HL-60 (cell line): Measurements from ENCODE around the gene MYORG.

ENCODE experiments used
- CTCF ChIP-seq: IDR thresholded peaks from one replicate; pipeline ENCODE4 v1.5.1; 2011; ENCODE audit warnings: low read length, control low read depth, inconsistent platforms; ENCODE audit not compliant: insufficient read depth
- GABPA ChIP-seq: IDR thresholded peaks from 2 replicates; pipeline ENCODE4 v1.6.1; 2012; ENCODE audit warnings: low read depth
- POLR2AphosphoS5 ChIP-seq: IDR thresholded peaks from 2 replicates; pipeline ENCODE4 v1.6.1; 2012; ENCODE audit warnings: low read depth
- REST ChIP-seq: IDR thresholded peaks from 2 replicates; pipeline ENCODE4 v1.6.1; 2012; ENCODE audit warnings: low read depth; ENCODE audit not compliant: insufficient replicate concordance
- SPI1 ChIP-seq: IDR thresholded peaks from 2 replicates; pipeline ENCODE4 v1.6.1; 2012; ENCODE audit warnings: low read depth, mild to moderate bottlenecking, borderline replicate concordance

GRCh38 chr9:34365282-34365681, 11.4 kb downstream of the MYORG start:
- TF ChIP-seq CTCF (no peak), REST (no peak), GABPA (no peak), POLR2AphosphoS5 (no peak), SPI1 (no peak)
